ENCODE results near the gene PRPSAP2.
"Not testable (repeated sequence)": the region's sequence is repeated elsewhere in the genome, so short reads cannot be mapped to it uniquely, and the experiment has no call there.

PRPSAP2 gene

DNA sequence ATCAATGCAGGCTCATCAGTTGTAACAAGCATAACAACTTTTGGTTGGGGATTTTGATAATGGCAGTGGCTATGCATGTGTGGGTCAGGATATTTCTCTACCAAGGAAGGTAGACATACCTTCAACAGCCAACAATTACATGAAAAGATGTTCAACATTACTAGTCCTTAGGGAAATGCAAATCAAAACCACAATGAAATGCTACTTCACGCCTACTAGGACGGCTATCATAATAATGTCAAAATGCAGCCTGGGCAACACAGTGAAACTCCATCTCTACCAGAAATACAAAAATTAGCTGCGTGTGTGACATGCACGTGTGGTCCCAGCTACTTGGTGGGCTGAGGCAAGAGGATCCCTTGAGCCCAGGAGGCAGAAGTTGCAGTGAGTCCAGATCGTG is 86.7 kb downstream of the PRPSAP2 start:
- no peak for DNase-seq (ENCODE audit: low read depth in 3 of 3)

DNA sequence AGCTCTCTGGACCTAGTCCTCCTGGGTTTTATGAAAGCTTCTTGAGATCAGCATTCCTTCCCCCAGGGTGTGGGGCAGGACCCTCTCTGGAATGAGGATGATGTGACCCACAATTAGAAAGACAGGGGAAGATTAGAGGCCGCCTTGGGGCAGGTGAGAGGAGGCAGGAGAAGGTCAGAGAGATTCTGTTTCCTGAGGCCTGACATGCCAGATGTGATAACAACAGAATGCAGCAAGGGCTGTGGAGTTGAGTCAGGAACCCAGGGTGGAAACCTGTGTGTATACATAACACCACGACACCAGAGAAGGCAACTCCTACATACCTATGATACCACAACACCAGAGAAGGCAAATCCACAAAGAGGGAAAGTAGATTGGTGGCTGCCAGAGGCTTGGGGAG is 88.6 kb downstream of the PRPSAP2 start:
- DNase-seq (ENCODE audit: low read depth in 3 of 3), result no peak

- no peak for DNase-seq (ENCODE audit: low read depth in 3 of 3)
These were observed 89.9 kb downstream of the PRPSAP2 start for GRCh38 chr17:18947866-18948265.

DNA sequence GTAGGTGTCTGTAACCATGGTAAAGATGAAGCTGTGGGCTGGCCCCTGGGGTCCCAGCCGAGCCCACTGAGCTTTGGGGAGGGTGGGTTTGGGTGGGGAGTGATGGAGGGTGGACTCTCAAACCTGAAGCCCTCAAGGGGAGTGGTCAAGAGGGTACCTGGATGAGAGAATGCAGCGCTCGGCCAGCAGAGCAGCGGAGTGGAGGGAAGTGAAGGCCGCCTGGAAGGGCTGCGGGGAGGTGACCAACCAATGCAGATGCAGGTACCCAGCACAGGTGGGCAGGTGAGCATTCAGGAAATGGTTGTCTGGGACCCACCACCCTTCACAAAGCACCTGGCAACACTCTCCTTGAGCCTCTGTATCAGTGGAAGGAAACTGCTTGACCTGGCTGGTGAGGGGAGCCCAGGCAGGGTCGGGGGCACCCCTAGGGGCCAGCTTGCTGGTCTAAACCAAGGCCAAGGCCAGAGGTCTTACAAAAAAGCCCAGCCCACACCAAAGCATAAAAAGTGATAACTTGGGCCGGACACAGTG is 90.6 kb downstream of the PRPSAP2 start:
- no peak for DNase-seq (ENCODE audit: low read depth in 3 of 3)

GRCh38 chr17:18949566-18949965 is 91.6 kb downstream of the PRPSAP2 start:
- no peak for DNase-seq (ENCODE audit: low read depth in 3 of 3)

GRCh38 chr17:18950346-18950745 is 92.4 kb downstream of the PRPSAP2 start:
- DNase-seq (ENCODE audit: low read depth in 3 of 3), result no peak

GRCh38 chr17:18950944-18951905 is 93.3 kb downstream of the PRPSAP2 start:
- DNase-seq (ENCODE audit: low read depth in 3 of 3), result no peak

GRCh38 chr17:18951941-18952842 is 94.3 kb downstream of the PRPSAP2 start, which contains the start of gene SLC5A10:
SLC5A10 (plus strand) TSS chr17:18952165; CDS start chr17:18952206, 41 bp downstream.
- no peak for DNase-seq (ENCODE audit: low read depth in 3 of 3)

DNA sequence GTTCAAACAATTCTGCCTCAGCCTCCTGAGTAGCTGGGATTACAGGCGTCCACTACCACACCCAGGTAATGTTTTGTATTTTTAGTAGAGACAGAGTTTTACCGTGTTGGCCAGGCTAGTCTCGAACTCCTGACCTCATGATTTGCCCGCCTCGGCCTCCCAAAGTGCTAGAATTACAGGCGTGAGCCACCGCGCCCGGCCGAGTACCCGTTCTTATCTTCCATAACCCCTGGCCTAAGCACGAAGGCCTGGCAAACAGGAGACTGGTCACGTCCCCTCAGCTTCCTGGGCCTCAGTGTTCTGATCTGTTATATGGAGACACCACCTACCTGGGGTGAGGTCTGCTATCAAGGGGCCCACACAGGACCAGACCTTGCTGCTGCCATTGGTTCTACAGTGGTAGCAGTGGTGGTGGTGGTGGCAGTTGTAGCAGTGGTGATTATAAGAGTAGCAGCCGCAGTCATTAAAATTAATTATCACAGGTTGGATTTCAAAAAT is 95.3 kb downstream of the PRPSAP2 start:
- no peak for DNase-seq (ENCODE audit: low read depth in 3 of 3)

GRCh38 chr17:18954321-18954720 is 96.4 kb downstream of the PRPSAP2 start:
- DNase-seq (ENCODE audit: low read depth in 3 of 3), result no peak

DNA sequence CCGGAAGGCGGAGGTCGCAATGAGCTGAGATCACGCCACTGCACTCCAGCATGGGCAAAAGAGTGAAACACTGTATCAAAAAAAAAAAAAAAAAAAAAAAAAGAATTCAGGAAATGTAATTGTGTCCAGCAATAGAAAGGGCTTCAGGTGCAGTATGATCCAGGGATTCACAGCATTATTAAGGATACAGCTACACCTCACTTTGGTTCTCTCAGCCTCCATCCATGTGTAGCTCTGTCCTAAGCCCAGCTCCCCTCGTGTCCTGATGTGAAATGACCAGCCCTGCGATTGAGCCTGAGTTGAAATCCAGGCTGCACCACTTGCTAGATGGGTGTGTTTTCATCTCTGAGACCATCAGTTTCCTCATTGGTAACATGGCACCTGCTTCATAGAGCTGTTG is 97.1 kb downstream of the PRPSAP2 start:
- no peak for DNase-seq (ENCODE audit: low read depth in 3 of 3)

- not testable (repeated sequence) for DNase-seq (ENCODE audit: low read depth in 3 of 3)
These were observed 98.1 kb downstream of the PRPSAP2 start for GRCh38 chr17:18956021-18956420.

GRCh38 chr17:18956581-18956980 is 98.7 kb downstream of the PRPSAP2 start:
- no peak for DNase-seq (ENCODE audit: low read depth in 3 of 3)

GRCh38 chr17:18957831-18958230 is 99.9 kb downstream of the PRPSAP2 start:
- DNase-seq (ENCODE audit: low read depth in 3 of 3), result no peak

- DNase-seq (ENCODE audit: low read depth in 3 of 3), result no peak
These were observed 100.7 kb downstream of the PRPSAP2 start for GRCh38 chr17:18958611-18959010.

DNA sequence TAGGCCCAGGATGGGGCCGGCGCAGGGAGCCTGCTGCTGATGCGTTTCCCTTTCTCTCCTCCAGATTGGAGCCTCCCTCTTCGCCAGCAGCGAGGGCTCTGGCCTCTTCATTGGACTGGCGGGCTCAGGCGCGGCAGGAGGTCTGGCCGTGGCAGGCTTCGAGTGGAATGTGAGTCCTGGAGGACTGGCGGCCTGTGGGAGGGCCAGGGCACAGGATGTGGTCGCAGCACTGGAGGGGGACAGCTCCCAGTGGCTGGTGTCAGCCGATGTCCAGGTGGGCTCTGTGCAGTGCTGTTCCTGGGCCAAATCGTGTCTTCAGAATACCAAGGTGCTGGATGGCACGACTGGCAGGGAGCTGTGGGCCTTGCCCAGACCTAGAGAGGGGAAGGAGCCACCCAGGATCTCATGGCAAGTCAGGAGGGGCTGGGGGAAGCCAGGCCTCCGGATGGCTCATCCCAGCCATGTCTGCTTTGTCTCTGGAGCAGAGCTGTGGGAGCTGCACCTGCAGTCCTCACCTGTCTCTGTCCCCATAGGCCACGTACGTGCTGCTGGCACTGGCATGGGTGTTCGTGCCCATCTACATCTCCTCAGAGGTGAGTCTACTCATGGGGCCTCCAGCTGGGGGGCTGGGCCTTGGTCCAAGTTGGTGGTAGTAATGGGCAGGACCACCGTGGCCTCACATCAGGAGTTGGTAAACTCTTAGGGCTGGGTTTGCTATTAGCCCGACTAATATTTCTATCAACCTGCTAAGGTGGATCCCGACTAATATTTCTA is 101.3 kb downstream of the PRPSAP2 start:
- no peak for DNase-seq (ENCODE audit: low read depth in 3 of 3)

- DNase-seq (ENCODE audit: low read depth in 3 of 3), result no peak
These were observed 101.9 kb downstream of the PRPSAP2 start for GRCh38 chr17:18959845-18960240.

- no peak for DNase-seq (ENCODE audit: low read depth in 3 of 3)
These were observed 102.3 kb downstream of the PRPSAP2 start for GRCh38 chr17:18960241-18960665.

DNA sequence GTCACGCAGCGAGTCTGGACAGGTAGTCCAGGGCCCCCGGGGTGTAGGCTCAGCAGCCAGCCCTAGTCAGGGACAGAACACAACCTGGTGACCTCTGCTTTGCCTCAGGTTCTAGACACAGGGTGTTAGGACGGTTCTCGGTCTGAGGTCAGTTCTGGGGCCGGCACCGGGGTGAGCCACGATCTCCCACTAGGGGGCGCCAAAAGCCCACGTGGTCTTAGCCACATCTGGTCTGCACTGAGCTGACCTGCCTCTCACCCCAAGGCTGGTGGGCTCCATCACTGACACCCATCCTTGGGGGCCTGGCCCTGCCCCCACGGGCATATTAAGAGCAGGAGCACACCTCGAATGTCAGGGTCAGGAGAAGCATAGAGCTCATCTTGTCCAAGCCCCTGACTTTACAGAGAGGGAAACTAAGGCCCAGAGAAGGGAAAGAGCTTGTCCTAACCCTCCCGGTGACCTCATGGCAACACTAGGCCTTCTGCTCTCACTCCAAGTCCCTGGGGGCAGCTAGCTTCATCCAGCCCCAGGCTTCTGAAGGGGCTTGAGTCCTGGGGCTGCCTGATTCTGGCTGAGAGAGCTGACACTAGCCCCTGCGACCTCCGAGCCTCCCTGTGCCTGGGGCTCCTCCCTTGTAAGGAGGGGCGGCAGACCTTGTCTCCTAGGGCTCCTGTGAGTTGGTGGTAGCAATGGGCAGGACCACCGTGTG is 103.0 kb downstream of the PRPSAP2 start:
- DNase-seq (ENCODE audit: low read depth in 3 of 3), result peak; percentile 55 to 76 (median 69)
